HepG2 (cell line): Measurements from ENCODE around the gene SLC5A4. TPM values are rescaled to one million over a fixed set of nuclear protein-coding genes. Genes with fewer than 3 reads are reported as not detected.

Experiments used
- ATAC-seq: fragments of 200-7000 bp; cut with Tn5 transposase; 3 replicates; pipeline ENCODE4 v1.9.1; 2020; ENCODE audit warnings: mild to moderate bottlenecking, moderate library complexity
- BruUV-seq: library from RNA; stranded (reverse); fragments of 400-500 nt; replicated peaks from 2 replicates; lab custom pipeline; 2021; lab: Mats Ljungman, UMichigan
- CTCF ChIA-PET: fragments of 300-600 bp; formaldehyde crosslinking; extraction: SDS; loops from one replicate; lab custom pipeline; 2021; ENCODE audit warnings: low total read pairs, inconsistent platforms, low intra/inter-chr PET ratio; lab: Yijun Ruan, JAX
- POLR2A ChIA-PET: fragments of 350-600 bp; sonication (Branson Sonifier 250); formaldehyde crosslinking; loops from one replicate; lab custom pipeline; 2020; ENCODE audit warnings: antibody characterized with exemption, inconsistent platforms; lab: Yijun Ruan, JAX
- DNase-seq: peaks from one replicate; pipeline ENCODE4 v3.0.0-alpha.2; 2015; ENCODE audit warnings: low spot score
- FAIRE-seq: peaks from 3 replicates; lab custom pipeline; 2011; peaks lifted over from hg19 to GRCh38; lab: Jason Lieb, UNC
- H2AFZ ChIP-seq: one replicate; pipeline ENCODE4 v1.6.1; 2011; ENCODE audit warnings: low read length, inconsistent platforms
- H3K27ac ChIP-seq: fragments of 300-600 bp; 3 replicates; pipeline ENCODE4 v1.8.0; 2011; ENCODE audit warnings: mixed run types, mild to moderate bottlenecking, mixed read lengths, low read length, inconsistent platforms; ENCODE audit not compliant: insufficient read depth; ENCODE audit errors: extremely low read length
- H3K27me3 ChIP-seq, 2 experiments: fragments of 200-600 bp in 1 of 2; 2 replicates in 1 of 2; 3 replicates in 1 of 2; pipeline versions ENCODE4 v1.6.0 to v1.8.0; 2011; ENCODE audit warnings: low read length in 2 of 2, mild to moderate bottlenecking in 2 of 2, moderate library complexity in 2 of 2, inconsistent platforms in 1 of 2; ENCODE audit not compliant: insufficient read depth in 2 of 2, control insufficient read depth in 1 of 2
- H3K36me3 ChIP-seq, 2 experiments: fragments of 200-600 bp in 1 of 2; replicated peaks in 1 of 2; 2 replicates in 1 of 2; 3 replicates in 1 of 2; pipeline versions ENCODE4 v1.5.1 to v1.8.0; 2011; ENCODE audit warnings: low read length in 2 of 2, inconsistent platforms in 1 of 2; ENCODE audit not compliant: insufficient read depth in 2 of 2, control insufficient read depth in 1 of 2
- H3K4me1 ChIP-seq: 2 replicates; pipeline ENCODE4 v1.5.1; 2012; ENCODE audit warnings: low read length, inconsistent platforms; ENCODE audit not compliant: insufficient read depth
- H3K4me2 ChIP-seq: 2 replicates; pipeline ENCODE4 v1.6.0; 2011; ENCODE audit warnings: low read depth, low read length, inconsistent platforms
- H3K4me3 ChIP-seq, 3 experiments: fragments of 200-600 bp in 1 of 3; sonication (generic), shearing (Covaris generic) in 1 of 3; replicated peaks in 1 of 3; 2 replicates each; pipeline ENCODE4 v1.5.1; 2011 to 2016; ENCODE audit warnings: low read length in 3 of 3, inconsistent platforms in 2 of 3, low read depth in 2 of 3, mild to moderate bottlenecking in 2 of 3, control low read depth in 1 of 3, mixed read lengths in 1 of 3; ENCODE audit not compliant: insufficient read depth in 1 of 3
- H3K79me2 ChIP-seq: one replicate; pipeline ENCODE4 v1.6.1; 2011; ENCODE audit warnings: low read length, inconsistent platforms; ENCODE audit not compliant: insufficient read depth
- H3K9ac ChIP-seq: 2 replicates; pipeline ENCODE4 v1.6.0; 2011; ENCODE audit warnings: mild to moderate bottlenecking, low read depth, low read length, inconsistent platforms; ENCODE audit not compliant: insufficient read depth
- H3K9me3 ChIP-seq: 2 replicates; pipeline ENCODE4 v1.5.1; 2012; ENCODE audit warnings: mild to moderate bottlenecking, low read length
- H4K20me1 ChIP-seq: 2 replicates; pipeline ENCODE4 v1.6.0; 2011; ENCODE audit warnings: inconsistent platforms, mild to moderate bottlenecking, low read length, moderate library complexity; ENCODE audit not compliant: insufficient read depth
- CREB1 ChIP-seq, 2 experiments: fragments of 450-650 bp in 1 of 2; IDR thresholded peaks; 2 replicates each; pipeline ENCODE4 v1.6.1; 2016 to 2017; ENCODE audit warnings: control low read depth in 1 of 2, mild to moderate bottlenecking in 1 of 2, missing compliant biosample characterization in 1 of 2, missing genetic modification characterization in 1 of 2
- DZIP1 ChIP-seq: sonication (generic); formaldehyde crosslinking; IDR thresholded peaks from 2 replicates; pipeline ENCODE4 v1.5.0; 2020; ENCODE audit warnings: mild to moderate bottlenecking, missing genetic modification reagents
- FIP1L1 ChIP-seq: fragments of 200-400 bp; formaldehyde crosslinking; IDR thresholded peaks from 2 replicates; pipeline ENCODE4 v1.6.1; 2018; ENCODE audit warnings: low read depth, mild to moderate bottlenecking, low read length, moderate library complexity, borderline replicate concordance; ENCODE audit not compliant: insufficient read depth
- MBD4 ChIP-seq: IDR thresholded peaks from 2 replicates; pipeline ENCODE4 v1.6.1; 2012; ENCODE audit warnings: low read length, inconsistent platforms, borderline replicate concordance
- NR1H2 ChIP-seq: sonication (generic); formaldehyde crosslinking; IDR thresholded peaks from 2 replicates; pipeline ENCODE4 v1.8.1; 2022; ENCODE audit warnings: low read depth, missing genetic modification reagents, borderline replicate concordance
- USF2 ChIP-seq, 2 experiments: sonication (generic) in 1 of 2; formaldehyde crosslinking in 1 of 2; IDR thresholded peaks; 2 replicates each; pipeline versions ENCODE4 v1.5.1 to v1.6.1; 2011 to 2020; ENCODE audit warnings: borderline replicate concordance in 1 of 2, low read depth in 1 of 2, low read length in 1 of 2, mild to moderate bottlenecking in 1 of 2, missing genetic modification reagents in 1 of 2, moderate library complexity in 1 of 2
- ZMYM4 ChIP-seq: sonication (generic); formaldehyde crosslinking; IDR thresholded peaks from 2 replicates; pipeline ENCODE4 v1.8.1; 2023; ENCODE audit warnings: mild to moderate bottlenecking, missing genetic modification reagents
- ZNF225 ChIP-seq: sonication (generic); formaldehyde crosslinking; IDR thresholded peaks from 2 replicates; pipeline ENCODE4 v1.4.0; 2020; ENCODE audit warnings: mild to moderate bottlenecking, missing genetic modification reagents
- ZNF253 ChIP-seq: sonication (generic); formaldehyde crosslinking; IDR thresholded peaks from 2 replicates; pipeline ENCODE4 v1.8.0; 2022; ENCODE audit warnings: mild to moderate bottlenecking, missing genetic modification reagents, borderline replicate concordance
- ZNF317 ChIP-seq: sonication (generic); formaldehyde crosslinking; IDR thresholded peaks from 2 replicates; pipeline ENCODE4 v1.5.0; 2020; ENCODE audit warnings: mild to moderate bottlenecking, missing genetic modification reagents
- ZNF513 ChIP-seq: sonication (generic); formaldehyde crosslinking; conservative IDR thresholded peaks from 2 replicates; pipeline ENCODE4 v1.5.0; 2020; ENCODE audit warnings: missing genetic modification reagents
- ZNF607 ChIP-seq: sonication (generic); formaldehyde crosslinking; IDR thresholded peaks from 2 replicates; pipeline ENCODE4 v1.5.1; 2020; ENCODE audit warnings: missing genetic modification reagents, mild to moderate bottlenecking, borderline replicate concordance
- ZNF720 ChIP-seq: sonication (generic); formaldehyde crosslinking; IDR thresholded peaks from 2 replicates; pipeline ENCODE4 v1.4.0; 2020; ENCODE audit warnings: missing genetic modification reagents
- WGBS: methylation state at CpG from one replicate; pipeline ENCODE4 v1.1.6; 2017; ENCODE audit warnings: low lambda C conversion rate; 5-methylcytosine and 5-hydroxymethylcytosine counted together
- in situ Hi-C: cut with HindIII; loops from 2 replicates; pipeline ENCODE4 v1.10.0; 2017; ENCODE audit warnings: low pct_unique_long_range_greater_than_20kb; ENCODE audit not compliant: extremely low pct_ligation_motif_present
- intact Hi-C: fragments of 100-400 bp; cut with micrococcal nuclease; formaldehyde crosslinking; loops from one replicate; pipeline ENCODE4 v1.10.0; 2022; ENCODE audit not compliant: unreplicated experiment
- polyA plus RNA-seq, 8 experiments: library from polyadenylated mRNA; depleted of rRNA in 3 of 8; stranded (reverse) in 7 of 8; unstranded in 1 of 8; fragments of >200 nt; fragmentation: Illumina TruSeq in 4 of 8; extraction: Trizol in 4 of 8; gene quantifications; 2 replicates each; pipeline versions ENCODE4 v1.2.1 to v1.2.3, GENCODE V29; 2011 to 2016; ENCODE audit warnings: low read depth in 4 of 8, missing spikeins in 1 of 8, mixed read lengths in 1 of 8; ENCODE audit not compliant: insufficient read depth in 1 of 8
- total RNA-seq, 5 experiments: library from RNA; depleted of rRNA; stranded (reverse); fragments of >200 nt; fragmentation: Illumina TruSeq; extraction: Trizol; gene quantifications; 2 replicates each; pipeline ENCODE4 v1.2.3, GENCODE V29; 2016; ENCODE audit warnings: low read depth in 1 of 5
- TF ChIP-seq, protein P1 (sequence below): sonication (generic); formaldehyde crosslinking; IDR thresholded peaks from 2 replicates; pipeline ENCODE4 v1.4.0; 2020; ENCODE audit warnings: missing genetic modification reagents, borderline replicate concordance

SLC5A4 gene
- total and polyA plus RNA-seq, 2 of the 13 experiments (the other 11 are each of a cell fraction or from before 2014, with no cell fraction given) = not detected

DNA sequence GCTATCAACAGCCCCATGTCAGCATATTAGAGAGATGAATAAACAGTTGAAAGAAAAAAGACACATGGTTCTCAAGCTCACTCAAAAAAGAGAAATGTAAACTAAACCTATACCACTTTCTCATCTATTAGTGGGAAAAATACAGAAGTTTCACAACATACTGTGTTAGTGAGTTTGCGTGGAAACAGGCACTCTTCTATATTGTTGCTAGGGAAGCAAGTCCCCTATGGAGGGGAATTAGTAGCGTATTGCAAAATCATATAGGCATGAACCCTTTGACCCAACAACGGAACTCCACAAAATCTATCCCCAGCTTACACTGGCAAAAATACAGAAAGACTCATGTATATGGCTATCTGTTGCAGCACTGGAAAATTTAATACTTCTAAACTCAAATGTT is 36.1 kb downstream of the SLC5A4 start:
- H3K27me3 ChIP-seq = no peaks in the 10 kb centered on the region
- TF ChIP-seq NR1H2 (CRISPR knock-in tag) (no peak), ZNF607 (CRISPR knock-in tag) (no peak), ZMYM4 (CRISPR knock-in tag) (no peak), CREB1 (IDR thresholded peaks at IDR 0.05) (no peak), CREB1 (CRISPR knock-in tag; IDR thresholded peaks at IDR 0.05) (no peak), FIP1L1 (no peak), DZIP1 (CRISPR knock-in tag) (no peak), ZNF513 (no peak), ZNF253 (CRISPR knock-in tag) (no peak), ZNF317 (CRISPR knock-in tag) (no peak), USF2 (IDR thresholded peaks at IDR 0.05; ENCODE audit: low read depth, low read length) (no peak), USF2 (CRISPR knock-in tag; IDR thresholded peaks at IDR 0.05; ENCODE audit: borderline replicate concordance) (no peak), ZNF720 (CRISPR knock-in tag) (no peak), ZNF225 (CRISPR knock-in tag) (no peak), MBD4 (no peak)
- TF ChIP-seq, protein P1, sequence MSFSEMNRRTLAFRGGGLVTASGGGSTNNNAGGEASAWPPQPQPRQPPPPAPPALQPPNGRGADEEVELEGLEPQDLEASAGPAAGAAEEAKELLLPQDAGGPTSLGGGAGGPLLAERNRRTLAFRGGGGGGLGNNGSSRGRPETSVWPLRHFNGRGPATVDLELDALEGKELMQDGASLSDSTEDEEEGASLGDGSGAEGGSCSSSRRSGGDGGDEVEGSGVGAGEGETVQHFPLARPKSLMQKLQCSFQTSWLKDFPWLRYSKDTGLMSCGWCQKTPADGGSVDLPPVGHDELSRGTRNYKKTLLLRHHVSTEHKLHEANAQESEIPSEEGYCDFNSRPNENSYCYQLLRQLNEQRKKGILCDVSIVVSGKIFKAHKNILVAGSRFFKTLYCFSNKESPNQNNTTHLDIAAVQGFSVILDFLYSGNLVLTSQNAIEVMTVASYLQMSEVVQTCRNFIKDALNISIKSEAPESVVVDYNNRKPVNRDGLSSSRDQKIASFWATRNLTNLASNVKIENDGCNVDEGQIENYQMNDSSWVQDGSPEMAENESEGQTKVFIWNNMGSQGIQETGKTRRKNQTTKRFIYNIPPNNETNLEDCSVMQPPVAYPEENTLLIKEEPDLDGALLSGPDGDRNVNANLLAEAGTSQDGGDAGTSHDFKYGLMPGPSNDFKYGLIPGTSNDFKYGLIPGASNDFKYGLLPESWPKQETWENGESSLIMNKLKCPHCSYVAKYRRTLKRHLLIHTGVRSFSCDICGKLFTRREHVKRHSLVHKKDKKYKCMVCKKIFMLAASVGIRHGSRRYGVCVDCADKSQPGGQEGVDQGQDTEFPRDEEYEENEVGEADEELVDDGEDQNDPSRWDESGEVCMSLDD (CRISPR knock-in tag) = no peak

More for the DNA sequence above, 36.1 kb downstream of the SLC5A4 start:
- no peaks in the 10 kb centered on the region for H4K20me1 ChIP-seq
- H3K27ac ChIP-seq = no peak overlapping the region
- in situ Hi-C loops = no loop called here
- ChIA-PET CTCF (no interaction called here), POLR2A (no interaction called here)
- ATAC-seq = no peak
- intact Hi-C loops = no loop called here
- DNase-seq = no peak
- H3K79me2 ChIP-seq = no peaks in the 10 kb centered on the region
- H2AFZ ChIP-seq = no peak overlapping the region
- H3K4me2 ChIP-seq = no peak overlapping the region
- no peaks in the 10 kb centered on the region for H3K36me3 ChIP-seq
- WGBS = 67% methylated on average over 3 of the region's 3 CpGs
- H3K4me3 ChIP-seq = no peak overlapping the region
- BruUV-seq = no TSS peak
- H3K9ac ChIP-seq = no peak overlapping the region
- H3K9me3 ChIP-seq = no peaks in the 10 kb centered on the region
- FAIRE-seq = no peak
- no peaks in the 10 kb centered on the region for H3K4me1 ChIP-seq
